HG03060 (cell line): Measurements from ENCODE around the gene NR5A1.

ENCODE experiments used
- ATAC-seq: cut with Tn5 transposase; IDR thresholded peaks from one replicate; pipeline ENCODE4 v1.9.1; 2021; ENCODE audit warnings: low read depth, moderate number of reproducible peaks; ENCODE audit not compliant: unreplicated experiment

The NR5A1 gene

DNA sequence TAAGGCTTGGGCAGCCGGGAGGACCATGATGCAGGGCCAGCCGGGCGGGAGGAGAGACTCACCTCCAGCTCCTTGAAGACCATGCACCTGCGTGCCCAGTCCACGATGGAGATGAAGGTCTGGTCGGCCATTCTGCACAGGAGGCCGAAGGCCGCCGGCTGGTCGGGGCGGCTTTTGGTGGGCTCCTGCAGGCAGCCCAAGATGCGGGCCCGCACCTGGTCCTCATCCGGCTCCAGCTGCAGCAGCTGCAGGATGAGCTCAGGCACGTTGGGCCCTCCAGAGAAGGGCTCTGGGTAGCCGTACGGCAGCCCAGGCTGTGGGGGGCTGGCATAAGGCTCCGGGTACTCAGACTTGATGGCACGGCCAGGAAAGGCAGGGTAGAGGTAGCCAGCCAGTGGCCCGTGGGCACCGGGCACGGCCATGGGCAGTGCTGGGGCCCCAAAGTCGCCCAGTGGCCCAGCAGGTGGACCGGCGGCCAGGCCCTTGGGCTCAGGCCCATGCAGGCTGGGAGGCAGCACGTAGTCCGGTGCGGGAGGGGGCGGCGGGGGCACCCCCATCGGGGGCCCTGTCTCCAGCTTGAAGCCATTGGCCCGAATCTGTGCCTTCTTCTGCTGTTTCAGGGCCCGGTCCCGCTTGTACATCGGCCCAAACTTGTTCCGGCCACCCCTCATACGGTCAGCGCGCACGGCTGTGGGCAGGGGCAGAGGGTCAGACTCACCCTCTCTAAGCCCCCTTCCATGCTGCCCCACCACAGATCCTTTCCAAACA, 7.0 kb downstream of the NR5A1 start:
- no peak for ATAC-seq

DNA sequence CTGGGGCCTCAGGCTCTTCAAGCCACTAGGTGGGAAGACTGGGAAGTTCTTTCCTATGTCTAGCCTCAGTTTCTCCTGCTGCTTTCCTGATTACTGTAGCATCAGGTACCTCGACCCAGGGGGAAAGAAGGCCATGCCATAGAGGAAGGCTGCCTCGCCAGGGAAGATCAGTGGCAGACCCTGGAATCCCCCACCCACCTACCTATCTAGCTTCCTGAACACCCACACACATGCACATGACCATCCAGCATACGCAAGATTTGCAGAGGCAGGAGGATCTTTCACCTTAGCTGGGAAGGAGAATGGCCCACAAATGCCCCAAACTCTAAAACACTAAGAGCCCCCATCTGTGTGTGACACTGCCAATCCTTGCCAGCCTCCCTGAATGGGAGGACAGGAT, 8.0 kb downstream of the NR5A1 start:
- ATAC-seq, result no peak

DNA sequence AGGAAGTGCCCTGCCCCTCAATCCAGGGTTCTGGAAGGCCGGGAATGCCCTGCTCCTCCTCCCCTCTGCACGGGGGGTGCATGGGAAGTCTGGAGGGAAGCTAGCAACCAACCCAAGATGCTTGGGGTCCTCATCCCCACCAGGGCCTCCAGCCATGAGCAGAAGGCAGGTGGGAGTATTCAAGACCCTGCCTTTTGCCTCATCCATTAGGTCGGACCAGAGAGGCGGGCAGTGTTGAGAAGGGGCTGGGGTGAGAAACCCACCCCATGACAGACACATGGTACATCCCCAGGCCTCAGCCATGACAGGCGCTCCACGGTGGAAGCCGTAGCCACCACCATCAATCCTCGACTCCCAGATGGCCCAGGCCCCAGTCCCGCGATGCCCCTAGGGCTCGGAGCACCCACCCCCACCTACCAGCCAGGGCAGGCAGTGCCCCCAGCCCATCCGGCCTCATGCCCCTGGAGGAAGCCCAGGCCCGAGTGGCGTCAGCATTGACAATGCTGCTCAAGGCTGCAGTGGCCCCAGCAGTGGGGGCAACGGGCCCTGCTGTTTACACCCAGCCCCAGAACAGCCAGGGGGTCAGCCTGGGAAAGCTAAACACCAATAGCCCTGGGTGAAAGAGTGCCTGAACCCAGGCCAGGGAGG, 8.6 kb downstream of the NR5A1 start:
- no peak for ATAC-seq

DNA sequence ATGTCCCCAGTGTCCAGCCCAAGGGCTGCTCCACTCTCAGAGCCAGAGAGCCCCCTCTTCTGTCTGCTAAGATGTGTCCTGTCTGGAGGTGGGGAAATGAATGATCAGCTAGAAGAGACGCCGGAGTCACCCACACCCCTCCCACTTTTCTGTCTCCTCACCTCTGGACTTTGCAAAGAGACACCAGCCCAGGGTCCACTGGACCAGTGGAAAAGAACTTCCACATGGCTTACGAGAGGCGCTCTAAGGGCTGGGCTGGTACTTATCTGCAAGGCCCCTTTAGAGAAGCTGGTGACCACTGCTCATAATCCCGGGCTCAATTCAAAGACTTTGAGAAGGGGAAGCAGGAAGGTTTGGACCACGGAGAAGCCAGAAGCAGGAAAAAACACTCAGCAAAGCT, 9.2 kb downstream of the NR5A1 start:
- ATAC-seq, result no peak

DNA sequence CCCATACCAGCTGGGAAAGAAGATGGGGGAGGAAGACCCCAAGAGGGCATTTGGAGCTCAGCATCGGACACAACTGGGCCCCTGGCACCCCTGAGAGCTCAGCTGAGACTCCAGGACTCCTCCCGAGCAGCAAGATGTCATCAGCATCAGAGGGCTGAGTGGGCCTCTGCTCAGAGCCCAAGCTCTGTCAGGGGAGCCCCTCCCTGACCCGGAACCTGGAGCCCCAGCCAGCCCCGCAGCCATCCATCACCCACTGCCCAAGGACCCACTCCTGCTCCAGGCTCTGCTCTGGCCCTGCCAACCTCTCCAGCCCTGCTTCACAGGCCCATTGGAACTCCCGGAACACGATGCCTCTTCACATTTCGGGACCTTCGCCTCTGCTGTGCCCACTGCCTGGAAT, 9.8 kb downstream of the NR5A1 start:
- no peak for ATAC-seq

DNA sequence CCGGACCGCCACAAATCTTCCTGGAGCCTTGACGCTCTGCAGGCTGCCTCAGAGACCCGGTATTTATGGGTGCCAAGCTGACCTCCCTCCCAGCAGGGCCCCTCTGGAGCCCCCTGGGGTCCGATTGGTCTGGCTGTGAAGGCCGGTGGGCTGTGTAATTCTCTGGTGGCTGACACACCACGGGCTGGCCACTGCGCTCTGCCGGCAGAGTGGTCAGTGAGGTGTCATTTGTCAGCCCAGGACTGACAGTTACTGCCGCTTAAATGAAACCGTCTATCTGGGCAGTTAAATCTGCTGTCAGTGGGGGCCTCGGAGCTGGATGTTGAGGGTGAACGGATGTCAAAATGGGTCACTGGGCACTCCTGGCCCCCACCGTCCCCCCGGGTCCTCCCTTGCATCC, 10.7 kb downstream of the NR5A1 start:
- no peak for ATAC-seq

DNA sequence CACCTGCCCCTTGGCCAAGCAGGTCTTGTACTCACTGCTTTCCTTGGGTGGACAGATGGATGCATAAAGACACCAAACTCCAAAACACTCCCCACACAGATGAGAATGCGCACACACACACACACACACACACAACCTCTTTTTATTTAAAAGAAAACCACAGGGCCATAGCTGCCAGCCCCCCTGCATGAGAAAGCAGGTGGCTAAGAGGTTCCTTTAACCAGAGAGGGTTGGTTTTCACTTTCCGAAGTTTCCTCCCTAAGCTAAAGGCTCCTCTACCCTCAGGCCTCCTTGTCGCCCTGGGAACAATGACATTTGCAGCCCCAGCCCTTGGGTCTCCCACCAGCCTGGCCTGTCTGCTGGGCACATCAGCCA, 11.1 kb downstream of the NR5A1 start:
- no peak for ATAC-seq

DNA sequence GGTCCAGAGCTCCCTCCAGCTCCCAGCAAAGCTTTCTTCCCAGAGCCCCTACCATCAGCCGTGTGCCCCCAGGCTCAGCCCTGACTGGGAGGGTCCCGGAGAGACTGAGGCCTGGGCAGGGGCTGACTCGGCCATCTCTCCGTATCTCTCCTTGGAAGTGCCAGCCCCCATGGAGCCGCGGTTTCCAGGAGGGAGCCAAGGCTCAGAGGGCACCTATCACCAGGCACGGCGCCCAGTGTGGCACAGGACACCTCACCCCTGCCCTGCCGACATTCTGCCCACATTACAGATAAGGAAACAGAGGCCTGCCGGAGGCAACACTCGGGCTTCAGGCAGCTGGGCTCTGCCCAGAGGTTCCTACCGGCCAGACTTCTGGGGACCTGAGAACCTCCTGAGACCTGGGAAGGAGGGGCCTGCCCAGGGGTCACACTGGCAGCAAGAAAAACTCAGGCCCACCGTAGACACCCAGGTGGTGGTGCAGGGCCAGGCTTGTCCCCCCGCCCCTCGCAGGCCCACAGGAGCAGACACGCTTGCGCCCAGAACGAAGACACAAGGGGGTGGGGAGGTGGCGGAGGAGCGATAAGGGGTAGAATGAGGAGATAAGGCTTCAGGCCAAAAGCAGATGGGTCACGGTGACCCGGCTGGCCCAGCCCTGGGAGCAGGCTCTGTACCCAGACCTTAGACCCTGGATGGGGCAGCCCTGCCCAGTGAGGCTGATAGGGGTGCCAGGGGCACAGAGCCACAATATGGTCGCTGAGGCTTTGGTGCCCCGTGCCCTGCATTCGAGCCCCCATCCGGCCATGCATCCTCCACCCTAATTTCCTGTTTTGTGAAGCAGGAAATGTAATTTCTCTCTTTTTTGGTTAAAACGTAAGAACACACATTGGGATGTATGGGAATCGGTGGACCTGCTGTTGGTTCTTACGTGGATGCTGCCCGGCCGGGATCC, 11.8 kb downstream of the NR5A1 start:
- no peak for ATAC-seq

DNA sequence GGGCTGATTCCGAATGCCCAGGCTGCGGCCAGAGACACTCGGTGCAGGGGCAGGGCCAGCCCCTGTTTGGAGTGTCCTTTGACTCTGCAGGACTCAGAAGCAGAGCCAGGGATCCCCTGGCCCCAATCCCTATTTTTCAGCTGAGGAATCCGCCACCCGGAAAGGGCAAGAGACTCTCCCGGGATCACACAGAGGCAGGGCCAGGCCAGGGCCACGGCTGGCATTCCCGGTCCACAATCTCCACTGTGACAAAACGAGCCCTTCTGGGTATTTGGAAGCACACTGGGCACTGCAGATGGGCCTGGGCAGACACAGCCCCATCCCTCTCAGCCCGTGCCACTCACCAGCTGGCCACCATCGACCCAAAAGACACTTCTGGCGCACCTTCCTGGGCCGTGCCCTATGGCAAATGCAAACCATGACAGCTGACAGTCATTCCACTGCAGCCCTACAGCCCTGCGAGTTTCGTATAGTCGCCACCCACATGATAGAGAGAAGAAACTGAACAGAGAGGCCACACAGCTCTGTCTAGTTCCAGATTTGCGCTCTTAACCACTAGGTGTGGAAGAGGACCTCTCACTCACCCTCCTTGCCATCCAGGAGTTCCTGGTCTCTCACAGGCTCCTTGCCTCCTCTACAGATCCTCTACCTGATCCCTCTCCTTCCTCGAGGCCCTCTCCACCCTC, 13.3 kb downstream of the NR5A1 start:
- ATAC-seq, result no peak

DNA sequence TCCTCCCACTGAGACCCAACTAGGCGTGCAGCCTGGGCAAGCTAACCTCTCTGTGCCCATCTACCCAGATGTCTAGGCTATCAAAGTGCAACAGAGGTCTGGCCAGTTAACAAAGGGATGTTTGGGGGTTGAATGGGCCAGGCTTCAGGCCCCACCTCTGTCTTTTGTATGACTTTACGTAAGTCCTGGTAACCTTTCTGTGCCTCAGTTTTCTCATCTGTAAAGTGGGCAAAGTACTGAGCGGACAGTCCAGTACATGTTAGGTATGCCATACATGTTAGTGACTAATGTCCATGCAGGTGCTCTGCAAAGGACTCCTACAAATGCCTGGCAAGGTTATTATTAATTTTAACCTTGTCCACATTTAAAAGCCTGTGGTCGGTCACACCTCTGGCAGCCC, 14.0 kb downstream of the NR5A1 start:
- no peak for ATAC-seq

DNA sequence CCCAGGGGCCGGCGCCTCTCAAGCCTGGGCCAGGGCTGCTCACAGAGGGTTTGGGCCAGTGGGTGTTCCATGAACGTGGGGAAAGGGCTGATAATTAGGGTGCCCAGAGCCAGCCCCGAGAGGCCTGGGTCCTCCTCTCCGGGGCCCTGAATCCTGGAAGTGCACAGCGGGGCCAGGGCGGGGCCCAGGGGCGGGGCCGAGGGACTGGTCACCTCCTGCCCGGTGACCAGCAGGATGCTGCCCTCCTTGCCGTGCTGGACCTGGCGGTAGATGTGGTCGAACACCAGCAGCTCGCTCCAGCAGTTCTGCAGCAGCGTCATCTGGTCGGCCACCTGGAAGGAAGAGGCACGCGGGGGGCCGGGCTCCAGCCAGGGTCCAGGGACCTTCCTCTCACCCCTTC, 14.4 kb downstream of the NR5A1 start:
- ATAC-seq, result no peak

DNA sequence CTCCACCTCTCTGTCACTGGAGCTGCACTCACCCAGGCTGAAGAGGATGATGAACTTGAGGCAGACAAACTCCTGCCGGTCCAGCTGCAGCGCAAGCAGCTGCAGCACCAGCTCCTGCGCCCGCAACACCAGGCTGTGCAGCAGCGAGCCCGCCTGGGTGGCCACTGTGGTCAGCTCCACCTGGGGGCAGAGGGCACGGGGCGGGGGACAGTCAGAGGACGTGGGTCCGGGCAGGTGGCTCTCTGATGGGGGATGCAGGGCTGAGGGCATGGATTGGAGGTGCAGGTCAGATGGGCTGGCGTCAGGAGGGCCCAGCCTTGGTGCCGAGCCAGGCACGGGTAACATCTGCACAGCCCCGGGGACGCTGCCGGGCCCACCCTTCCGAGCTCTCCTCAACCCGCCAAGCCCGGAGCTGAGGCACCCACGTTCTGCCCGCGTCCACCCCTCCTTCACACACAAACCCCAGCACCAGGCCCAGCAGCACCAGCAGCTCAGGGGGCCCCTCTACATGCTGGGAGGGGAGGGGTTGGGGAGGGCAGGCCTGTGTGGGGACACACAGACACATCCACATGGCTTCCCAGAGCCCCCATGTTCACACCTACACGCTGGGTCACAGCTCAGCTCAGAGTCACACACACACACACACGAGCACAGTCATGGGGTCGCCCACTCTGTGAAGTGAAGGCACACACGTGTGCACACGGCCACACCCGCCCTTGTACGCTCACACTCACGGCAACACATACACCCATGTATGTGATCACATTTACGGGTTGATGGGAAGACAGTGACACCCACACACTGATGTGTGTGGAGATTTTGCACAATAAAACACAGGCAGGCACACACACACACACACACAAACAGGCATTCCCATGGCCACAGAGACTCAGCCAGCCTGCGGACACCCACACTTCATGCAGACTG, 15.9 kb downstream of the NR5A1 start:
- no peak for ATAC-seq

DNA sequence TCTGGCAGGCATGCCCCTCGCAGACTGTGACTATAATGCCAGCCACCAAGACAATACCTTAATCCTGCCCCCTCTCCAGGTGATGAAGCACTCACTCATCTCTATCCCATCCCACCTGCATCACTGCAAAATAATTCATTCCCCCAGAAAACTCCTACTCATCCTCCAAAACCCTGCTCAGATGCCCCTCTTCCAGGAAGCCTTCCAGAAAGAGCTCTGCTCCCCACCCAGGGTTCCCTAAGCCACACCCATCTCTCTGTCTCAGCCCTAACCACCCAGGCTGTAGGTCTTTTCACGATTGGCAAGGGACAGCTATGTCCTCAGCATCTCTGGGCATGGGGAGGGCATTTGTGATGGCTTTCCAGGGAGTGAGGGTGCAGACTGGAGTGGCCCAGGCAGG, 17.2 kb downstream of the NR5A1 start:
- ATAC-seq, result no peak

DNA sequence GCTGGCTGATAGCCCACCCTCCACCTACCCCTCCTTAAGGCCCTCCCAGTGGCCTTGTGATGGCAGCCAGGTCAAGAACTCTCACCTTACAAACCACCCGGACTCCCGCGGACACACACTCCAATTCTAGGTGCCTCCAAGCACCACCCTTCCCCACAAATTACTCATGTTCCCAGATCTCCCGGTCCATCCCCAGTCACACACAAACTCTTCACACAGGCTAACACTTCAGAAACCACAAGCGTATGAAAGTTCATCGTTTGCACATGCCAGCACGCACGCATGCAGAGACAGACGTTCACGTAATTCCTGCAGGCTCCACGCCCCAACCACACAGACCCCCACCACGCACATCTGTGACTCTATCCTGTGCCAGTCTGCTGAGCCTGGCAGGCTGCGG, 18.0 kb downstream of the NR5A1 start:
- no peak for ATAC-seq

DNA sequence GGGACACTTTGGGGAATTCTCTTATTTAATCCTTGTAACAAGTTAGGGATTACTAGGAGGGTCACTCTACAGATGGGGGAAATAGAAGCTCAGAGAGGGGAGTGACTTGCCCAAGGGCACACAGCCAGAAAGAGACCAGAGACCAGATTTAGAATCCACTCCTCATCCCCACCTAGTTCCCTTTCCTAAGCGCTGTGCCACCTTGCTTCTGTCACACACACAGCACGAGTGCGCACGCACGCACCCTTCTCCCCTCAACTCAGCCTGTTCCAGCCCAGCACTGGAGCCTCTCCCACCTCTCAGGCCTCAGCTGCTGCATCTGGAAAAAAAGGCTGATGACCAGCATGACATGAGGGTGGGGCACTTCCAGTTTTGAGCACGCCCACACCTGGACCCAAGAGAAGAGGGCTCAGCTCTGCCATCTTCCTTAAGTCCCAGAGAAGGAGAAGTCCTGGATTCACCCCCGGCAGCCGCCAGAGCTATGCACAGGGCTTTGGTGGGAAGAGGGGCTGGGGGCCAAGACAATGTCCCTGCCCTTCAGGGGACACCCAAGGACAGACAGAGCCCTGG, 18.5 kb downstream of the NR5A1 start:
- ATAC-seq, result no peak

DNA sequence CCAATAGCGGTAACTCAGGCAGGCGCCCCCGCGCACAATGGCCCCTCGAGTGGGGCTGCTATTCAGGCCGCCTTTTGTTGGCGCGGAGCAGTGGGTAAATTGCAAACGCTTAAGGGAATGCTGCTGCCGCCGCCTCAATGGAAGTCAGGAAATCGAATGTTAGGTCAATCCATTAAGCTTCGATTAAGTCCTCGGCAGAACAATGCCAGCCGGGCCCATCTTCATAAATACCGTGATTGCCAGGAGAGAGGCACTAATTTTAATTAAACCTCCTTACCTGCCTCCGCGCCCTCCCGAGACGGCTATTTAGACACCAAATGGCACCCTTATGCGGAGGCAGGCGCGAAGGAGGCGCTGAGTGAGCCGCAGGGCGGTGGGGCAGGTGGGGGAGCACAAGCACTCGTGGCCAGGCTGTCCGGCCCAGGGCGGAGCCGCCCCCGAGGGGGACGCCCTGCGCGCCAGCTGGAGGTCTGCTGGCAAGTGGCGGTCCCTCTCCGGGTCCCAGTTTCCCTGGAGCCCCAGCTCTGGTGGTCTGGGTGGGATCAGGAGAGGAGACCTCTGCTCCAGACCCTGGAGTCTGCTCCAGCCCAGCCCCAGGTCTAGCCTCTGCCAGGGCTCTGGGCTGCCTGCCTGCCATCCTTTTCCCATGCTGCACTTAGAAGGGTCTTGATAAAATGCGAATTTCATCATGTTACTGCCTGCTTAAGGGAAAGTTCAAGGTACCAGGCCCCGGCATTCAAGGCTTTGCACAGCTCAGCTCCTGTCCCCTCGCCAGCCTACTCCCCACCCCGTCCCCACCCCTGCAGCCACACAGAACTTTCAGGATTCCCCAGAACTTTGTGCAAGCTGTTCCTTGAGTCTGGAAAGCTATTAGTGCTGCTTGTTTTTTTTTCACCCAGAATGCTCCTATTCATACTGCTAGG, 19.7 kb downstream of the NR5A1 start:
- no peak for ATAC-seq

DNA sequence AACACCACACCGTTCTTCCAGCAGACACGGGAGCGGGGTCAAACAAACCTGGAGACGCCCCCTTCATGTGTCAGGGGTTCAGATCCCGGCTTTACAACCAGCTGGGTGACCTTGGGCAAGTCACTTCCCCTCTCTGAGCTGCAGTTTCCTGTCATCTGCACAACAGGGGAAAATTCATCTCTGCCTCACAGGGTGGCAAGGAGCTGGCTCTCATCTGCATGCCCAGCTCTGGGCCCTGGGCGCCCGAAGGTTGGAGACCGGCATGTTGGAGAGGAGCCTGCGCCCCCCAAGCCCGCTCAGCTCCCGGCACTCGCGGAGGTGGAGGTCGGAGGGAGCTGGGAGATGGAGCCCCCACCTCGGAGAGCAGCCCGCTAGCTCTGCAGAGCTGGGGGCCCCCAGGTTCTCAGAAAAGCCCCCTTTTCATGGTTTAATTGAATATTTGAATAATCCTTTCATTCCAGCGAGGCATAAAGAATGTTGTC, 20.4 kb downstream of the NR5A1 start:
- no peak for ATAC-seq

DNA sequence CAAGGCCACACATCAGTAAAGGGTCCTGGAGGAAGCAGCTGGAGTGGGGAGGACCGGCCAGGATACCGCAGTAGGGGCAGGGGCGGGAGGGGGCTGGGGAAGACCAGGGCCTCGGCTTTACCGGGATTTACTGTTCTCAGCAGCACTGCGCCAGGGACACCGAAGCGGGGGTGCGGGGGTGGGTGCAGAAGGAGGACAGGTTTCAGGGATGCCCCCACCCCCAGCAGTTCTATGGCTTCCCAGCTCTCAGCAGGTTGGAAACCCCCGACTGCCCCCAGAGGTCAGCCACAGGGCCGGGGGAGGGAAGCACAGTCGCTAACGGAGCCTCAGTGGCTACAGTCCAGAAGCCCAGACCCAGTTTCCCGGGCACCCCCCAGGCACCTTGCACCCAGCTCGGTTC, 21.3 kb downstream of the NR5A1 start:
- ATAC-seq, result no peak
